T-helper 22 cell (primary cell): Measurements from ENCODE around the gene GRK7.
A peak's percentile ranks its signal among the peaks of the same experiment; 100 is the strongest.
"Not testable (repeated sequence)": the region's sequence is repeated elsewhere in the genome, so short reads cannot be mapped to it uniquely, and the experiment has no call there.

ENCODE experiments used
- DNase-seq: peaks from one replicate; pipeline ENCODE4 v3.0.0-alpha.2; 2020; ENCODE audit warnings: low read depth

The GRK7 gene

DNA sequence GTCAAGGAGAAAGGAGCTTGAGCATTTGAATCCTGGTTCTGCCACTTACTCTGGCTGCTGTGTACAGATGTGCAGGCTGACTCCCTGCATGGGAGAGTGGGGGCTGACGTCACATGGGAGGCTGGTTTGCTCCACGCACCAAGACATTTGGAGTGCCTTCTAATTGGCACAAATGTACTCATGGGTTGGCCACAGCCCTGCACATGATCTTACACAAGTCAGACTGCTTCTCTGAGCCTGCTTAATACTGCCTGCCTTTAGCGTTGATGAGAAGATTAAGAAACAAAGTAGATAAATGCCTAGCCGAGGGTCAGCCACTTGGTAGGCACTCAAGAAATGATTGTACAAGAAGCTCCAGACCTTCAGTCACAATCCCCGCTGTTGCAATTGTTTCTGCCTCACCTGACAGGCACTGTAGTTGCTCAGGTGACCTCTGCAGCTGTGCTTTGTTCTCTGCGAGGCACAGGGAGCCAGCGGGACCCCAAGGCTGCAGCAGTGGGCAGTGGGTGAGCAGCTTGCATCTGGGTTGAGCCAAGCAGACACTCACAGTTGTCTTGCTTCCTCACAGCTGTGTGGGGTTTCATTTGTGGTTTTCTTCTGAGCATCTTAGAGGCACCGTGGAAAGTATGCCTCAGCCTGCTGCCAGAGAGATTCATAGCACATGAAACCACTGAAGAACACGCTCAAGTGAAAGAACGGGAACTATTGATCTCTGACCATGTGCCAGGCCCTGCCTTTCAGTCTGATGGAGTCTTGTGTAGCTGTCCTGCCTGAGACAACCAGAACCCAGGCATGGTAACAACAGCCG, 33.1 kb downstream of the GRK7 start:
- DNase-seq, result peak; percentile 46

DNA sequence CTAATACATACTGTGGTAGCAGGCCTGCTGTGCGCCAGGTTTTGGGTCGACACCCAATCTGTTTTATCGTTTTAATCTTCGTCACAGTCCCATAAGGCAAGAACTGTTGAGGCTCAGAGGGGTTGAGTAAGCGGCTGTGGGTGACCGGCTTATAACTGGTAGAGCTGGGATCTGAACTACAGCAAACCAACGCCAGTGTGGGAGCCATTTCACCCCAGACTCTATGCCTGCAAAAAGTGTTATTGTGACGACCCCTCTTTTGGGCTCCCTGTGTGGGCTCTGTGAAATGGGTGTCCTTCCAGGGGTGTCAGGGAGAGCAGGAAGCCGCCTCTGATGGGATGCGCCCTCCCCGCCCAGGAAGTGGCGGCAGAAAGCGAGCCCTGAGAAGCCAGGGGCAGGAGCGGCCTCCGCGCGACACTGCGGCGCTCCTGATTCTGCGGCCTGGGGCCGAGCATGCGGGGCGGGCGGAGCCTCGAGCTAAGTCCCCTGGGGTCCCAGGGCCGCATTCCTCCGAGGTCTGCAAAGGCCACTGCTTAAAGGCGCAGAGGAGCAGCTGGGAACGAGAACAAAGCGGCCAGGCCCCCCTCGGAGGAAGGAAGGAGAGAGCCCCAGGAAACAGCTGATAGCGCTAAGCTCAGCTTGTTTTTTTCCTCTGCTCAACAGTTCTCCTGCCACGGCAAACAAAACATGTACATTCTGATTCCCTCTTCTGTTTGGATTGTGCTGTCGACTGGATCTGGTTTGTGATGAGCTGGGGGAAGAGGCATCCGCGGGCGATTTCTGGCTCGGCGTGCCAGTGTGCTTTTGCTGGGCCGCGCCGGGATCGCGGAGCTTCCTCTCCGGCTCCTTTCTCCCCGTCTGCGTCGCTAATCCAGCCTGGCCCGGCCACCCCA, 33.9 kb downstream of the GRK7 start:
- peak; percentile 17 for DNase-seq

GRCh38 chr3:141797819-141798447, 34.7 kb downstream of the GRK7 start:
- DNase-seq, result no peak

DNA sequence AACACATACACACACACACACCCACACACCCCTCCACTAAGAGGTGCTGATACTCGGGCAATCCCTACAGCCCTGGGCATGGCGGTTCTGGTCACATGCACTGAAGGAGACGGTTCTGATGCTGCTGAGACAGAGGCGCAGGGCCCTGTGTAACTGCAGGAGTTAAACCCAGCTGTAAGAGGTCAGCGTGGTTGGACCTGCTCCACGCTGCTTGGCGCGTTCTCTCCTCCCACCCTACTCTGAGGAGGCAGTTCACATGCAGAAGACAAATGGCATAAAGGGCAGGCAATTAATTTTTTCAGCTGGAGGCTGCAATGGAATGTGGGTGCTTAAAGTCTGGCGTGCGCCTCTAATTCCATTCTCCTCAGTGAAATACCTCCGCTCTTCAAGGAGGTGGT, 35.2 kb downstream of the GRK7 start:
- no peak for DNase-seq

DNA sequence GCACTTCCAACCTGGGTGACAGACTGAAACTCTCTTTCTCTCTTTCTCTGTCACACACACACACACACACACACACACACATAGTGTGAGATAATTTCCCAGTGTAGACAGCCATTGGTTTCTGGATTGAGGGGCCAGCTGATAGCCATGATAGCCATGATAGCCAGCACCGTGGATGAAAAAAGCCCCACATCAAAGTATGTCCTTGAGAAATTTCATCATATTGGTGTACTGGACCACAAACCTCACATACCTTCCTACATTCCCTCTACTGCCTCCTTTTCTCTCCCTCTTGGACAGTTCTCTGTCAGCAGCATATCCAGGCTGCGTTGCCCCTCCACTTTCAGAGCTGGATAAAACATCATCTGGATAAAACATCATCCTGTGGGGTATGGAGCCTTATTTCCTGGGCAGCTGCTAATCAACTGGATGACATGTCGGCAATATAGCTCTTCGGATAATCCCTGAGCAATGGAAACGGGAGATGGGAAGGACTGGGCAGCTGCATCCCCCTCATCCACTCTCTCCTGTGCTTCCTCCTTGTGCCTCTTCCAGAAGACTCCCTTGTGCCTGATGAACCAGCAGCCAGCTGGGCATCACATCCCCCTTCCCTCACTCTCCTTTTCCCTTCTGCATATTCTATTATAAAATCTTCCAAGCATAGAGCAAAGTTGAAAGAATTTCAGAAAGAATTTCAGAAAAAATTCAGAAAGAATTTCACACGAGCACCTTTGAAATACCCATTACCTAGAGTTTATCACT, 39.3 kb downstream of the GRK7 start:
- DNase-seq, result no peak

- DNase-seq, result not testable (repeated sequence)
These were observed 40.3 kb downstream of the GRK7 start for GRCh38 chr3:141803538-141803937.

- no peak for DNase-seq
These were observed 41.2 kb downstream of the GRK7 start for GRCh38 chr3:141804447-141804777.

DNA sequence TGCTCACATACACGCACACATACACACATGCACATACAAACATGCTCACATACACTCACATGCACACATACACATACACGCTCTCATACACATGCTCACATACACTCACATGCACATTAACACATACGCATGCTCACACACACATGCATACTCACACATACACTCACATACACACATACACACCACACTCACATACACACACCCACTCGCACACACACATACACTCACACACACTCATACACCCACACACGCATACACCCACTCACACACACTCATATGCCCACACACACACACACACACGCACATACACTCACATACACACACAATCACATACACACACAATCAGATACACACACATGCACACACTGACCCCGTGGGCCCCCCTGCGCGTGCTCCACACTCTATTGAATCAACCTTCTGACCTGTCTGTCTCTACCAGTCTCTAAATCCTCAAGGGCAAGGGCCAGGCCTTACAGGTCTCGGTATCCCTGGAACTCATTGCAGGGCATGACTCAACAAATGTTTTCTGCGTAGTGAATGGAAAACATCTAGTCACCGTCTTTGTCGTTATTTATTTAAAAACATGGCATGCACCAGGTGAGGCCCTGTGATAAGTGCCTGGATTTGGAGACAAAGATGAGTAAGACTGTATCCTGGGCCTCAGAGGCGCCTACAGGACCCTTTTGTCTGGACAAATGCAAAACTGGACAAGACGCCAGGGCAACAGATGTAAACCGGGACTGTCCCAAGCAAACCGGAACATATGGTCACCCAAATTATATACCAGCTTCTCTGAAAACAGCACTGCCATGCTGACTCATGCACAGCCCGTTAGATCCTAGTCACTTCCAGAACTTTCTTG, 41.8 kb downstream of the GRK7 start:
- no peak for DNase-seq

GRCh38 chr3:141807277-141808033, 44.2 kb downstream of the GRK7 start:
- DNase-seq, result no peak

- DNase-seq, result no peak
These were observed 45.4 kb downstream of the GRK7 start for GRCh38 chr3:141808586-141808985.

- no peak for DNase-seq
These were observed 47.0 kb downstream of the GRK7 start for GRCh38 chr3:141810161-141810560.

GRCh38 chr3:141811348-141811747, 48.1 kb downstream of the GRK7 start:
- DNase-seq, result no peak

- DNase-seq, result no peak
These were observed 48.9 kb downstream of the GRK7 start for GRCh38 chr3:141812084-141812483.

- no peak for DNase-seq
These were observed 49.4 kb downstream of the GRK7 start for GRCh38 chr3:141812586-141812985.
